Neutrophil (primary cell): ENCODE results near the gene PCMT1.
A peak's percentile ranks its signal among the peaks of the same experiment; 100 is the strongest.

Source experiments
- H3K27ac ChIP-seq: fragments of 200-600 bp; sonication (generic); 2 replicates; pipeline ENCODE4 v1.5.1; 2016; ENCODE audit warnings: mild to moderate bottlenecking, moderate library complexity
- H3K27me3 ChIP-seq: fragments of 200-600 bp; sonication (generic); 2 replicates; pipeline ENCODE4 v1.6.0; 2016; ENCODE audit warnings: mild to moderate bottlenecking
- H3K36me3 ChIP-seq: fragments of 200-600 bp; sonication (generic); 2 replicates; pipeline ENCODE4 v1.5.1; 2017
- H3K4me1 ChIP-seq, 2 experiments: fragments of 200-600 bp in 1 of 2; sonication (generic) in 1 of 2; 1 replicate in 1 of 2; 2 replicates in 1 of 2; pipeline versions ENCODE4 v1.5.1 to v1.6.1; 2013 to 2016; ENCODE audit warnings: low read depth in 1 of 2, low read length in 1 of 2, mild to moderate bottlenecking in 1 of 2, moderate library complexity in 1 of 2; ENCODE audit not compliant: control insufficient read depth in 1 of 2, insufficient read depth in 1 of 2
- H3K4me3 ChIP-seq, 2 experiments: fragments of 200-600 bp in 1 of 2; sonication (generic) in 1 of 2; 1 replicate in 1 of 2; 2 replicates in 1 of 2; pipeline ENCODE4 v1.5.1; 2013 to 2016; ENCODE audit warnings: low read depth in 1 of 2, low read length in 1 of 2, mild to moderate bottlenecking in 1 of 2, moderate library complexity in 1 of 2
- H3K9me3 ChIP-seq: fragments of 200-600 bp; sonication (generic); 2 replicates; pipeline ENCODE4 v1.5.1; 2016
- CTCF ChIP-seq: fragments of 200-600 bp; sonication (generic); IDR thresholded peaks from 2 replicates; pipeline ENCODE4 v1.5.1; 2016; ENCODE audit warnings: antibody characterized with exemption

The PCMT1 gene

GRCh38 chr6:149777624-149778023, 28.1 kb downstream of the PCMT1 start:
- no peak for TF ChIP-seq CTCF

GRCh38 chr6:149779644-149779963, 30.1 kb downstream of the PCMT1 start:
- no peaks in the 10 kb centered on the region for H3K9me3 ChIP-seq
- TF ChIP-seq CTCF = no peak
- H3K27me3 ChIP-seq = no peaks in the 10 kb centered on the region
- no peak overlapping the region for H3K27ac ChIP-seq
- H3K4me1 ChIP-seq = no peaks in the 10 kb centered on the region
- peaks cover 74% of the 10 kb centered on the region for H3K36me3 ChIP-seq
- H3K4me3 ChIP-seq = no peak overlapping the region

More at GRCh38 chr6:149777624-149778023, 28.1 kb downstream of the PCMT1 start:
- Histone ChIP-seq H3K36me3 (peaks cover 73% of the 10 kb centered on the region), H3K9me3 (no peaks in the 10 kb centered on the region), H3K27me3 (no peaks in the 10 kb centered on the region), H3K4me3 (no peak overlapping the region), H3K4me1 (no peaks in the 10 kb centered on the region), H3K27ac (no peak overlapping the region)

- H3K36me3 ChIP-seq = peaks cover 61% of the 10 kb centered on the region
- no peak for TF ChIP-seq CTCF
These were observed 32.2 kb downstream of the PCMT1 start for GRCh38 chr6:149781715-149782114.

GRCh38 chr6:149782337-149782736, 32.8 kb downstream of the PCMT1 start:
- Histone ChIP-seq H3K36me3 (peaks cover 54% of the 10 kb centered on the region), H3K9me3 (no peaks in the 10 kb centered on the region), H3K4me1 (no peaks in the 10 kb centered on the region), H3K4me3 (no peak overlapping the region), H3K27me3 (no peaks in the 10 kb centered on the region), H3K27ac (peak overlapping the region; percentile 16)
- no peak for TF ChIP-seq CTCF

More at GRCh38 chr6:149781715-149782114, 32.2 kb downstream of the PCMT1 start:
- no peaks in the 10 kb centered on the region for H3K9me3 ChIP-seq
- no peaks in the 10 kb centered on the region for H3K27me3 ChIP-seq
- H3K4me3 ChIP-seq = no peak overlapping the region
- H3K27ac ChIP-seq = no peak overlapping the region
- no peaks in the 10 kb centered on the region for H3K4me1 ChIP-seq

GRCh38 chr6:149783551-149783950, 34.0 kb downstream of the PCMT1 start:
- H3K4me3 ChIP-seq = no peak overlapping the region
- peaks cover 45% of the 10 kb centered on the region for H3K36me3 ChIP-seq
- TF ChIP-seq CTCF = no peak
- no peak overlapping the region for H3K27ac ChIP-seq
- H3K9me3 ChIP-seq = no peaks in the 10 kb centered on the region
- H3K4me1 ChIP-seq = no peaks in the 10 kb centered on the region
- no peaks in the 10 kb centered on the region for H3K27me3 ChIP-seq

- no peak for TF ChIP-seq CTCF
- H3K27ac ChIP-seq = peak overlapping the region; percentile 33
These were observed 56.6 kb downstream of the PCMT1 start for GRCh38 chr6:149806127-149806526.

More at GRCh38 chr6:149806127-149806526, 56.6 kb downstream of the PCMT1 start:
- H3K27me3 ChIP-seq = no peaks in the 10 kb centered on the region
- no peaks in the 10 kb centered on the region for H3K9me3 ChIP-seq
- no peak overlapping the region for H3K4me3 ChIP-seq
- H3K36me3 ChIP-seq = peaks cover 69% of the 10 kb centered on the region
- H3K4me1 ChIP-seq = no peaks in the 10 kb centered on the region
